Measurements from ENCODE around the gene TFPI2.

TFPI2 gene

GRCh38 chr7:93854480-93854879 is 36.1 kb downstream of the TFPI2 start:
- no peak for DNase-seq

DNA sequence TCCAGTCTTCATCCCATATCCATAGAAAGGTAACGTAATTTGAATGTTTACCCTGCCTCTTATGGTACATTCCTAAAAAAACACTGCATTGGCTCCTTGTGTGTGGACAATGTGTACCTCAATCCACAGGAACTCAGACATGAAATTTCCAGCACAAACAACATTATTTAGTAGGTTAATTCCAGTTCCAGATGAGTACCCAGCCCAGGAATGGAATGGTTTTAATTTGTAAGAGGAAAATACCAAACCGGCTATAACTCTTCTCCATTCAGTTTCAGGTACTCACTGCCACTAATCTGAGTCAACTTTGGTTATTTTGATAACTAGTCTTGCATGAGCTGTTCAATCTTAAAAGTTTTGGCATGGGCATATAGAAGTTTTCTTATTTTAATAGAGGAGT is 39.0 kb downstream of the TFPI2 start:
- no peak for DNase-seq

DNA sequence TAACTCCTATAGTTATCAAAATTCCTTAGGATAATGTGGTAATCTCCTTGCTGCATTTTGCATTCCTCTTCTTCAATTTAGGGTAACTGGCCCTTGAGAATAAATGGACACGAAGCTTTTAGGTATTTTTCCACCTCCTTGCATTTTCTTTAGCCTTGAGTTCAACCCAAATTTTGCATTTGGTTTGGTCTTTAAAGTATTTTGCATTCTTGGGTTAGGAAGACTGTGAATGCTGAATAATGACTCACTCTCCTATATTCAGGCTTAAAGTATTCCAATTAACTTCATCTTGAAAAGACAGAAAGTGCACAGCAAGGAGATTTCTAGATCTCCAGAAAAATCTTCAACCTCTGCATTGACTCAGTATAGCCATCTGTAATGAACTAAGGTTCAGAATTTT is 47.3 kb downstream of the TFPI2 start:
- no peak for DNase-seq

DNA sequence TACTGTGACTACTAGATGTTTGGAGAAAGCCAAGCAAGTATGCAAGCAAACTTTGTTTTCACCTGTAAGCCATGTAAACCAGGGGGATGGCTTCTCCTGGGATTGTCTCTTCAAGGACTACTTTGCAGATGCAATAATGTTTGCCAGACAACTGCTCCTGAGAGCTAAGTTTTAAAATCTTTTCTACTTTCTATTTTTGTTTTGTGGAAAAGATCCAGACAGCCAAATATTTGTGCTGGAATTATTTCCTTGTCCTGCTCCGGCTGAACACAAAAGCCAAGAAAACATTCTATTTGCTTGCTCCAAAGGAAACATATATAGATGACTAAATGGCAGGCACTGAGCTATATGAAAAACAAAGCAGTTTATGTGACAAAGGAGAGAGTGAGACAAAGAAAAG is 51.6 kb downstream of the TFPI2 start:
- no peak for DNase-seq

DNA sequence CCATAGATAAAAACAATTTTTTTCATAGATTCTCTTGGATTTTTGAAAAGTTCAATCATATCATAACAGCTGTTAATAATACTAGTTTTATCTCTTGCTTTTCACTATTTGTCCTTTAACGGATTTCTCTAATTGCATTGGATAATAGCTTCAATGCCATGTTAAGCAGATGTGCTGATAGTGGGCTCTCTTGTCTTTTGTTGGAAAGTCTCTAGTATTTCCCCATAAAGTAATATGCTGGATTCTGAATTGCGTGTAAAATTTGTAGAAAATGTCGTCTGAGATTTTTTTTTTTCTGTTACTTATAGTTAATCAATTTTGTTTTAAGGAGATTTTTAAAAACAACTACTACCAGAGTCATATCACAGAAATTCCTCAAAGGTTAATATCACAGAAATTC is 53.3 kb downstream of the TFPI2 start:
- no peak for DNase-seq

DNA sequence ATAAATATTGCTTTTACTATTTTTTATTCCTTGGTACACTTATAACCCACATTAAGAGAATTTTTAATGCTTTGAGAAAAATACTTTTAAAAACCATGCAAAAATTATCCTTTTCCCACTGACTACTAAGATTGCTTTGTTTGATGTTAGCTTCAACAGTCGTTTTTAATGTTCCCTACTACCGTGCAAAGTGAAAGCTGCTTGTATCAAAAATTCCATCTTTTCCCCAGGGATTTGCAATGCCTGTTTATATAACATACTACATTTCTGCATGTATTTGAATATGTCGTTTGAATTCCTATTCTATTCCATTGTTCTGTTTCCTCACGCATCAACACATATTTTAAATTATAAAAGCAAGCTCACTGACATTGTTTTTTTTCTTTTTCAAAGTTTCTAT is 54.4 kb downstream of the TFPI2 start:
- no peak for DNase-seq

DNA sequence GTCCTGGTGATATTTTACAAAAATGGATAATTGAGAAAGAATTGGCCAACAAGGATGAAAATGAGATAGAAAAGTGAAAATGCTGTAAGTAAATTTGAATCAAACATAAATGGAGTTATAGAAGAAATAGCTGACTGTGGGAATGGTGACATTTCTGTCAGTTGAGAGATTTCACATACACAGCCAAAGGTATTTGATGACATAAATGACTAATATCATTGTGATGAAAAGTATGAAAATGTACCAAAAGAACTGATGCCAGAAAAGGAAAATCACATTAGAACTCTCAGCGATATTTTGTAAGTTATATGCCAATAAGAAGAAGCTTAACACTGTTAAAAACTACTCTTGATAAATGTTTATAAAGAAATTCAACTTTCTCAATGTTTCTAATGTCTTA is 54.9 kb downstream of the TFPI2 start:
- DNase-seq, result no peak

All from NCI-H2227 treated with DMSO at 0.1 percent for 48 hours (cell line).